Thyroid gland (tissue), 4 donors: ENCODE results near the gene ISL2. TPM values are rescaled to one million over a fixed set of nuclear protein-coding genes. Genes with fewer than 3 reads are reported as not detected.

ENCODE experiments used
- DNase-seq, 2 donors: peaks; one replicate each; pipeline ENCODE4 v3.0.0-alpha.2; 2019
- H3K27ac ChIP-seq, 3 donors: fragments of 200-600 bp; sonication (generic); 1 replicate in 2 of 3; 2 replicates in 1 of 3; pipeline ENCODE4 v1.5.1; 2016 to 2019; ENCODE audit warnings: mild to moderate bottlenecking in 1 of 3, moderate library complexity in 1 of 3
- H3K27me3 ChIP-seq: fragments of 200-600 bp; sonication (generic); one replicate; pipeline ENCODE4 v1.5.1; 2019
- H3K36me3 ChIP-seq, 2 donors: fragments of 200-600 bp; sonication (generic); one replicate each; pipeline ENCODE4 v1.5.1; 2016 to 2019
- H3K4me1 ChIP-seq, 2 donors: fragments of 200-600 bp; sonication (generic); one replicate each; pipeline ENCODE4 v1.5.1; 2017 to 2019
- H3K4me3 ChIP-seq, 3 donors: fragments of 200-600 bp; sonication (generic); replicated peaks in 1 of 3; 1 replicate in 2 of 3; 2 replicates in 1 of 3; pipeline ENCODE4 v1.5.1; 2016; ENCODE audit warnings: mild to moderate bottlenecking in 1 of 3
- H3K9me3 ChIP-seq: fragments of 200-600 bp; sonication (generic); one replicate; pipeline ENCODE4 v1.5.1; 2017
- POLR2A ChIP-seq, 2 donors: fragments of 450-650 bp; IDR thresholded peaks; one replicate each; pipeline ENCODE4 v1.6.1; 2017; ENCODE audit warnings: antibody characterized with exemption in 2 of 2, mild to moderate bottlenecking in 2 of 2, moderate library complexity in 1 of 2
- WGBS, 2 donors: methylation state at CpG; one replicate each; pipeline ENCODE4 v1.1.5; 2017; 5-methylcytosine and 5-hydroxymethylcytosine counted together
- intact Hi-C: fragments of 100-400 bp; cut with DNase I; formaldehyde crosslinking; loops from one replicate; pipeline ENCODE4 v1.15.1; 2023
- total RNA-seq, 4 donors: library from RNA; depleted of rRNA; stranded (reverse); fragments of >200 nt; gene quantifications; one replicate each; pipeline ENCODE4 v1.2.3, GENCODE V29; 2016
- TF ChIP-seq, protein P1 (sequence below), 6 experiments: fragments of 200-600 bp in 3 of 6; fragments of 450-650 bp in 3 of 6; sonication (generic) in 3 of 6; IDR thresholded peaks; one replicate each; pipeline ENCODE4 v1.5.1; 2016 to 2019; ENCODE audit warnings: antibody characterized with exemption in 6 of 6, mild to moderate bottlenecking in 2 of 6, inconsistent platforms in 1 of 6, moderate library complexity in 1 of 6

Gene ISL2
- total RNA-seq, 4 donors from 2014 or later: not detected

DNA sequence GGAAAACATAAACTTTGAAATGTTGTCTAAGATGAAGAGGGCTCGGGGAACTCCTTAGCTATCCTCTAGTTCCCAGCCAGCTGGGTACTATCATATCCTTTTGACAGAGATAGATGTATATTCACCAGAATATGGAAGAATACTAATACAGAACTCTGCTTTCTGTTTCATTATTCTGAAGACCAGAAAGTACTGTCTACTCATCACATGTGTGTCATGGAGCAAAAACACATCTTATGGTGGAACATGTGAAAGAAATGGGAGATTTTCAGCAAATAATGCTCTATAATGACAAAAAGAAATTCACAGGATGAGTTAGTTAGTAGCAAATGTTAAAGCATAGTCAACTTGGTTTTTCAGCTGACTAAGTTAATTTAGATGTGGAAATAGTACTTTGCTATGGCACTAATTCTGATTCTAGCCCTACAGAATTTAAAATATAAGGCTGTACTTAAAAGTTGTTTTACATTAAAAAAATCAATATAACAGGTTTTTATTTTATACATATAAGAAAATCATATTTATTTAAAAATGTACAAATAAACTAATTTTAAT lies 16.5 kb downstream of the ISL2 start:
- H3K27ac ChIP-seq: no peak overlapping the region
- TF ChIP-seq POLR2A (IDR thresholded peaks at IDR 0.05): no peak
- TF ChIP-seq, protein P1, sequence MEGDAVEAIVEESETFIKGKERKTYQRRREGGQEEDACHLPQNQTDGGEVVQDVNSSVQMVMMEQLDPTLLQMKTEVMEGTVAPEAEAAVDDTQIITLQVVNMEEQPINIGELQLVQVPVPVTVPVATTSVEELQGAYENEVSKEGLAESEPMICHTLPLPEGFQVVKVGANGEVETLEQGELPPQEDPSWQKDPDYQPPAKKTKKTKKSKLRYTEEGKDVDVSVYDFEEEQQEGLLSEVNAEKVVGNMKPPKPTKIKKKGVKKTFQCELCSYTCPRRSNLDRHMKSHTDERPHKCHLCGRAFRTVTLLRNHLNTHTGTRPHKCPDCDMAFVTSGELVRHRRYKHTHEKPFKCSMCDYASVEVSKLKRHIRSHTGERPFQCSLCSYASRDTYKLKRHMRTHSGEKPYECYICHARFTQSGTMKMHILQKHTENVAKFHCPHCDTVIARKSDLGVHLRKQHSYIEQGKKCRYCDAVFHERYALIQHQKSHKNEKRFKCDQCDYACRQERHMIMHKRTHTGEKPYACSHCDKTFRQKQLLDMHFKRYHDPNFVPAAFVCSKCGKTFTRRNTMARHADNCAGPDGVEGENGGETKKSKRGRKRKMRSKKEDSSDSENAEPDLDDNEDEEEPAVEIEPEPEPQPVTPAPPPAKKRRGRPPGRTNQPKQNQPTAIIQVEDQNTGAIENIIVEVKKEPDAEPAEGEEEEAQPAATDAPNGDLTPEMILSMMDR (IDR thresholded peaks at IDR 0.05): no peak
- no peaks in the 10 kb centered on the region for H3K4me1 ChIP-seq
- WGBS, 2 donors: 95 to 98% methylated on average over 1 of the region's 1 CpG
- intact Hi-C loops: no loop called here
- H3K27me3 ChIP-seq: peaks cover 8% of the 10 kb centered on the region
- no peak overlapping the region for H3K4me3 ChIP-seq
- no peaks in the 10 kb centered on the region for H3K36me3 ChIP-seq
- H3K9me3 ChIP-seq: no peaks in the 10 kb centered on the region
- no peak for DNase-seq

DNA sequence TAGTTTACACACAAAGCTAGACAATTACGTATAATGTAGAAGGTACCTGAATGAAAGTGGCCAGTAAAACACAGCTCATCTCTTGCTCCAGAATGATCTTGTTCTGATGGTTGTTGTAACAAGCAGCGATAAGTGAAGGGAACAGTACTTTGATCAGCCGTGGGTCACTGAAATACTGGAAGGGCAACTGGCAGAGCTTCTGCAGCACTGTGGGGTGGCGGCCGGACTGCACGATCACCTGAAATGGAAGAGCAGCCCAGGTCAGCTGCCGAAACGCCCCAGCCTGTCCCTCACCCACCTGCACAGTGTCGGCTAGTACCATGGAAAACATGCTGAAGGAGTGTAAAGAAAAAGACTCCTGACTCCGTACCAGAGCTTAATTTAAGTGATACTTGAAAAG lies 17.3 kb downstream of the ISL2 start:
- no peak overlapping the region for H3K27ac ChIP-seq
- no peaks in the 10 kb centered on the region for H3K4me1 ChIP-seq
- no peaks in the 10 kb centered on the region for H3K36me3 ChIP-seq
- DNase-seq: no peak
- WGBS, 2 donors: 91 to 94% methylated on average over 10 of the region's 10 CpGs
- H3K9me3 ChIP-seq: no peaks in the 10 kb centered on the region
- no peak for TF ChIP-seq POLR2A (IDR thresholded peaks at IDR 0.05)
- TF ChIP-seq, protein P1 (IDR thresholded peaks at IDR 0.05): no peak
- H3K4me3 ChIP-seq: no peak overlapping the region
- H3K27me3 ChIP-seq: peaks cover 4% of the 10 kb centered on the region
- intact Hi-C loops: no loop called here

DNA sequence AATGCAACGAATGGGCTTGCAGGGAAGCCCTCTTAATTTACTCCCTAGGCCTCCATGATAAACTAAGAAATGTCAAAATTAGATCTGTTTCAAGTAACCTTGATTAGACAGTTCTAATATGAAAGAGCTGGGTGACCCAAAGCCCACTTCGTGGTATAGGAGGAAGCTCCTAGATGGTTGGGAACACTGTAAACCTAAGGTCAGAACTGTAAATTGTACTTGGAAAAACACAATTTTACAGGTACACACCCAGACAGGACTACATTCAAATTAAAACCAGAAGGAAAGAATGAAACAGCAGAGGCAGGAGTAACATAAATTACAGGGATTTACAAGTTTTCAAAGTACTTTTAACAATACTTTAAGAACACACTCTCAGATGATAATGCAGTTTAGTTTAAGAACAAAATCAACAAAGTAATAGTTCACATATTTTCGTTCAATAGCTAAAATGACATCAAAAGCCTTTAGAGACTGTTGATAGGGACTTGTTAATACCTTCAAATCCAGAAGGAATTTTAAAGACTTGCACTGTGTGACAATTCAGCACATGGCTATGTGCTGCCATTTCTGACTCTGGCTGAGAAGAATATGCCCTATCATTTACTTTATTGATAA lies 18.4 kb downstream of the ISL2 start:
- intact Hi-C loops: no loop called here
- Histone ChIP-seq H3K27me3 (no peaks in the 10 kb centered on the region), H3K36me3 (no peaks in the 10 kb centered on the region), H3K9me3 (no peaks in the 10 kb centered on the region), H3K27ac (no peak overlapping the region), H3K4me1 (no peaks in the 10 kb centered on the region), H3K4me3 (no peak overlapping the region)
- 86 to 88% methylated on average over 3 of the region's 3 CpGs for WGBS, 2 donors
- no peak for DNase-seq
- TF ChIP-seq, protein P1 (IDR thresholded peaks at IDR 0.05): no peak
- no peak for TF ChIP-seq POLR2A (IDR thresholded peaks at IDR 0.05)

DNA sequence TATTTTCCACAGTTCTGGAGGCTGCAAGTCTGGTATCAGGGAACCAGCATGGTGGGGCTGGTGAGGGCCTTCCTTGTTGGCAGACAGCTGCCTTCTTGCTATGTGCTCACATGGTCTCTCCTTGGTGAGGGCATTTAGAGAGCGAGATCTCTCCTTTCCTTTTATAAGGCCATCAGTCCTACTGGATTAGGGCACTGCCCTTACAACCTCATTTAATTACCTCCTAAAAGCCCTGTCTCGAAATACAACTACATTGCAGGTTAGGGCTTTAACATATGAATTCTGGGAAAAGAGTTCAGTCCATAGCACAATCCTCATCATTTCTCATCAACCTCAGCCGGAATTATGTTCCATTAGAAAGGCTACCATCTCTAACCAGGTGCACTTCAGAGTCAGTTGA lies 21.9 kb downstream of the ISL2 start:
- Histone ChIP-seq H3K4me1 (no peaks in the 10 kb centered on the region), H3K27me3 (no peaks in the 10 kb centered on the region), H3K36me3 (no peaks in the 10 kb centered on the region), H3K4me3 (no peak overlapping the region), H3K27ac (no peak overlapping the region), H3K9me3 (no peaks in the 10 kb centered on the region)
- 95 to 100% methylated on average over 3 of the region's 3 CpGs for WGBS, 2 donors
- intact Hi-C loops: no loop called here
- no peak for TF ChIP-seq POLR2A (IDR thresholded peaks at IDR 0.05)
- TF ChIP-seq, protein P1 (IDR thresholded peaks at IDR 0.05): no peak
- no peak for DNase-seq

DNA sequence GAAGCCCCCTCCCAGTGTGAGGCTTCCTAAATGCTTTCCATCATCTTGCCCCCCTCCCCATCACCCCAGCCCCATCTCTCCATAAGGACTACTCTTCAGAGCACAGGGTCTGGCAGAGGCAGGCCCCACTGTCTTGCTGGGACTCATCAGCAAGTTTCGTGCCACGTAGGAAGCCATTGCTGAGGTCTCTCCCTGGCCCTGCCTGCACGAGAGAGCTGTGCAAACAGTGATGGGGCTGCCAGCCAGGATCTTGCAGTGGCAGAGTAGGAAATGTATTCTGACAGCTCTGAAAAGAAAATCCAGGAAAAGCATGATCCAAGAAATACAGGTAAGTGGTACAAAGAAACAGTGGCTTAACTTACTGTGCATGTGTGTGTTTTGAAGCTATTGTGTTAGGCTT lies 22.6 kb downstream of the ISL2 start:
- TF ChIP-seq, protein P1 (IDR thresholded peaks at IDR 0.05): no peak
- no peak for TF ChIP-seq POLR2A (IDR thresholded peaks at IDR 0.05)
- 87 to 94% methylated on average over 3 of the region's 3 CpGs for WGBS, 2 donors
- Histone ChIP-seq H3K4me1 (no peaks in the 10 kb centered on the region), H3K27ac (no peak overlapping the region), H3K27me3 (no peaks in the 10 kb centered on the region), H3K9me3 (no peaks in the 10 kb centered on the region), H3K4me3 (no peak overlapping the region), H3K36me3 (no peaks in the 10 kb centered on the region)
- intact Hi-C loops: no loop called here
- no peak for DNase-seq
